Measurements from ENCODE around the gene ATP6V0B.

ATP6V0B gene

DNA sequence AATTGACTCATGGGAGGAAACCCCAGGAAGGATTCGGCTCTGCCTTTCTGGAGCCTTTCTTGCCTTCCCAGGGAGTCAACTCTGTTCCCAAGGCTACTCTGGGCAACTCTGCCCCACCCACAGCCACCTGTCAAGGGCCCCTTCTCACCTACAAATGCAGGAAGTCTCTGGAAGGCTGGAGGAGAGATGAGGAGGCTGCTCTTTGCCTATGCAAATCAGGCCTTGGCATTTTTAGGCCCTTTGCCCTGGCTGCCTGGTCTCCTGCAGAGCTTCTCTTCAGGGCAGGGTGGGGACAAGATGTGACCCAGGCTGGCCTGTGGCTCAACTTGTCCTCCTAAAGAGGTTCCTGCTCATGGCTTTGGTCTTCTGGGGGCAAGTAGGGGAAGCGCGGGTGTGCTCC, 51.1 kb downstream of the ATP6V0B start:
- TF ChIP-seq, protein P1, sequence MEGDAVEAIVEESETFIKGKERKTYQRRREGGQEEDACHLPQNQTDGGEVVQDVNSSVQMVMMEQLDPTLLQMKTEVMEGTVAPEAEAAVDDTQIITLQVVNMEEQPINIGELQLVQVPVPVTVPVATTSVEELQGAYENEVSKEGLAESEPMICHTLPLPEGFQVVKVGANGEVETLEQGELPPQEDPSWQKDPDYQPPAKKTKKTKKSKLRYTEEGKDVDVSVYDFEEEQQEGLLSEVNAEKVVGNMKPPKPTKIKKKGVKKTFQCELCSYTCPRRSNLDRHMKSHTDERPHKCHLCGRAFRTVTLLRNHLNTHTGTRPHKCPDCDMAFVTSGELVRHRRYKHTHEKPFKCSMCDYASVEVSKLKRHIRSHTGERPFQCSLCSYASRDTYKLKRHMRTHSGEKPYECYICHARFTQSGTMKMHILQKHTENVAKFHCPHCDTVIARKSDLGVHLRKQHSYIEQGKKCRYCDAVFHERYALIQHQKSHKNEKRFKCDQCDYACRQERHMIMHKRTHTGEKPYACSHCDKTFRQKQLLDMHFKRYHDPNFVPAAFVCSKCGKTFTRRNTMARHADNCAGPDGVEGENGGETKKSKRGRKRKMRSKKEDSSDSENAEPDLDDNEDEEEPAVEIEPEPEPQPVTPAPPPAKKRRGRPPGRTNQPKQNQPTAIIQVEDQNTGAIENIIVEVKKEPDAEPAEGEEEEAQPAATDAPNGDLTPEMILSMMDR (conservative IDR thresholded peaks at IDR 0.05; ENCODE audit: control insufficient read depth, insufficient read depth, low read depth, low read length): no peak
- no peak for DNase-seq (ENCODE audit: low read depth)
- H3K4me3 ChIP-seq (ENCODE audit: control insufficient read depth, low read depth, low read length): no peak overlapping the region

DNA sequence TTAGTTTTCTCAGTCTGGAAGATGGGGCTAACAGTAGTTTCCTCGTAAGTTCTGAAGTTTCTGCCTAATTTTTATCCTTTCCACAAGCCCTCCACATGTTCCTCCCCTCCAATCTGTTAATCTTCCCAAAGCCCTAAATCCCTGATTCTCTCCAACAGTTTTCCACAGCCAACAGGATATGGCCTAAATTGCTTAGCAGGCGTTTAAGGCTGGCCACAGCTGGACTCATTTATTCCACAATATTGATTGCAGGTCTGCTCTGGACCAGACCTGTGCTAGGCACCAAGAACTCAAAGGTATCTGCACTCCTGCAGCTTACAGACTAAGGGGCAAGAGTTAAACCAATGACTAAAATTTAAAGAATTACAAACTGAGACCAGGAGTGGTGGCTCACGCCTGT, 52.6 kb downstream of the ATP6V0B start:
- TF ChIP-seq, protein P1 (conservative IDR thresholded peaks at IDR 0.05; ENCODE audit: control insufficient read depth, insufficient read depth, low read depth, low read length): no peak
- H3K4me3 ChIP-seq (ENCODE audit: control insufficient read depth, low read depth, low read length): no peak overlapping the region
- no peak for DNase-seq (ENCODE audit: low read depth)

All from fibroblast of mammary gland (primary cell).